K562 (cell line): ENCODE data around the gene ZNF646.

Experiments
- CCNT2 ChIP-seq: IDR thresholded peaks from 2 replicates; pipeline ENCODE4 v1.6.1; 2011; ENCODE audit warnings: borderline replicate concordance, low read depth, mild to moderate bottlenecking, moderate library complexity, mixed read lengths, low read length; ENCODE audit not compliant: insufficient read length; ENCODE audit errors: extremely low read depth
- CTCF ChIP-seq, 3 experiments: IDR thresholded peaks in 2 of 3; conservative IDR thresholded peaks in 1 of 3; 2 replicates each; pipeline ENCODE4 v1.5.1; 2011 to 2012; ENCODE audit warnings: low read length in 3 of 3, mild to moderate bottlenecking in 3 of 3, control low read depth in 2 of 3, improper control_type of control experiment in 1 of 3, inconsistent platforms in 1 of 3, low read depth in 1 of 3, mixed read lengths in 1 of 3, moderate library complexity in 1 of 3; ENCODE audit not compliant: insufficient read depth in 2 of 3
- NR1H2 ChIP-seq: sonication (generic); formaldehyde crosslinking; IDR thresholded peaks from 2 replicates; pipeline ENCODE4 v1.4.0; 2020; ENCODE audit warnings: mild to moderate bottlenecking, missing genetic modification reagents
- PHTF2 ChIP-seq: fragments of 250-450 bp; sonication (Bioruptor Pico); IDR thresholded peaks from 2 replicates; pipeline ENCODE4 v1.5.0; 2021; ENCODE audit warnings: mild to moderate bottlenecking
- POLR2AphosphoS5 ChIP-seq: IDR thresholded peaks from 2 replicates; pipeline ENCODE4 v1.6.1; 2011; ENCODE audit warnings: mild to moderate bottlenecking, low read depth, low read length, moderate library complexity; ENCODE audit not compliant: control insufficient read depth, insufficient read depth
- REST ChIP-seq, 2 experiments: fragments of 450-650 bp; formaldehyde crosslinking in 1 of 2; IDR thresholded peaks; 2 replicates each; pipeline versions ENCODE4 v1.4.0 to v1.6.1; 2014 to 2020; ENCODE audit warnings: mild to moderate bottlenecking in 2 of 2, borderline replicate concordance in 1 of 2, low read depth in 1 of 2
- ZEB2 ChIP-seq: fragments of 450-650 bp; IDR thresholded peaks from 2 replicates; pipeline ENCODE4 v1.6.1; 2016
- ZNF134 ChIP-seq: fragments of 250-450 bp; sonication (Bioruptor Pico); conservative IDR thresholded peaks from 2 replicates; pipeline ENCODE4 v1.4.0; 2020
- ZNF785 ChIP-seq: fragments of 250-450 bp; sonication (Bioruptor Pico); IDR thresholded peaks from 2 replicates; pipeline ENCODE4 v1.4.0; 2020; ENCODE audit warnings: mild to moderate bottlenecking

DNA sequence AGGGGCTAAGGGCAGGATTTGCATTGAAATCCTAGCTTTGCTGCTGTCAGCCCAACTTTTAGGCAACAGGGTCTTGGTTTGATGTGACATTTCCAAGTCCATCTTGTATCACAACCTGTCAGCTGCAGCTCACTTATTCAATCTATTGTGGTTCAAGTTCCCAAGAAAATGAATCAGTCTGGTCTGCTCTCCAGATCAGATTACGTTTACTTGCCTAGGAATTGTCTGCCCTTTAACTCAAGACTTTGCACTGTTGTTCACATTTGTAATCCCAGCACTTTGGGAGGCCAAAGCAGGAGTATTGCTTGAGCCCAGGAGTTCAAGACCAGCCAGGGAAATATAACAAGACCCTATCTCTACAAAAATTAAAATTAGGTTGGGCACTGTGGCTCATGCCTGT lies 30.9 kb upstream of the ZNF646 start:
- TF ChIP-seq ZNF134 (CRISPR knock-in tag) (no peak), CCNT2 (no peak), CTCF (IDR thresholded peaks at IDR 0.05 in 2 of 3, conservative IDR thresholded peaks at IDR 0.05 in 1 of 3; ENCODE audit: insufficient read depth in 2 of 3, low read depth in 1 of 3, low read length in 3 of 3) (no peak), PHTF2 (CRISPR knock-in tag) (no peak), POLR2AphosphoS5 (no peak), ZNF785 (CRISPR knock-in tag) (no peak), ZEB2 (no peak), REST (IDR thresholded peaks at IDR 0.05; ENCODE audit: borderline replicate concordance) (no peak), REST (CRISPR knock-in tag; IDR thresholded peaks at IDR 0.05; ENCODE audit: low read depth) (no peak), NR1H2 (CRISPR knock-in tag) (no peak)
